Activated CD4-positive, CD25-positive, alpha-beta regulatory T cell treated with anti-CD3 and anti-CD28 coated beads, Interleukin-2, amount 50 U/mL, for 24 hours (primary cell): ENCODE results near the gene FAT1.

ENCODE experiments used
- ATAC-seq, 2 donors: fragments of 150-1000 bp; cut with Tn5 transposase; one replicate each; pipeline ENCODE4 v1.10.0; 2021; ENCODE audit warnings: mild to moderate bottlenecking in 1 of 2, moderate library complexity in 1 of 2

FAT1 gene

GRCh38 chr4:186599483-186599882, 124.2 kb downstream of the FAT1 start:
- no peak for ATAC-seq

- no peak for ATAC-seq
Measured at GRCh38 chr4:186598686-186599085, 125.0 kb downstream of the FAT1 start.

GRCh38 chr4:186596850-186597390, 126.7 kb downstream of the FAT1 start:
- ATAC-seq: no peak

- ATAC-seq: no peak
Measured at GRCh38 chr4:186596346-186596745, 127.3 kb downstream of the FAT1 start.

- no peak for ATAC-seq
Measured at GRCh38 chr4:186593587-186593973, 130.1 kb downstream of the FAT1 start.

- no peak for ATAC-seq
Measured at GRCh38 chr4:186592966-186593586, 130.6 kb downstream of the FAT1 start.

- ATAC-seq: no peak
Measured at GRCh38 chr4:186592445-186592844, 131.2 kb downstream of the FAT1 start.

GRCh38 chr4:186591651-186592050, 132.0 kb downstream of the FAT1 start:
- no peak for ATAC-seq

- ATAC-seq: no peak
Measured at GRCh38 chr4:186588503-186588902, 135.2 kb downstream of the FAT1 start.

- ATAC-seq: no peak
Measured at GRCh38 chr4:186587416-186588018, 136.1 kb downstream of the FAT1 start.

- no peak for ATAC-seq
Measured at GRCh38 chr4:186586205-186586604, 137.5 kb downstream of the FAT1 start.

- no peak for ATAC-seq
Measured at GRCh38 chr4:186584912-186585311, 138.7 kb downstream of the FAT1 start.

- no peak for ATAC-seq
Measured at GRCh38 chr4:186581421-186581820, 142.2 kb downstream of the FAT1 start.

GRCh38 chr4:186580669-186581068, 143.0 kb downstream of the FAT1 start:
- ATAC-seq: no peak

- ATAC-seq: no peak
Measured at GRCh38 chr4:186570193-186570996, 153.3 kb downstream of the FAT1 start.

- no peak for ATAC-seq
Measured at GRCh38 chr4:186569533-186570192, 154.0 kb downstream of the FAT1 start.

- ATAC-seq: no peak
Measured at GRCh38 chr4:186566068-186566467, 157.6 kb downstream of the FAT1 start.

GRCh38 chr4:186563761-186564160, 159.9 kb downstream of the FAT1 start:
- no peak for ATAC-seq

- no peak for ATAC-seq
Measured at GRCh38 chr4:186561748-186562147, 161.9 kb downstream of the FAT1 start.

GRCh38 chr4:186560647-186561046, 163.0 kb downstream of the FAT1 start:
- ATAC-seq: no peak

- no peak for ATAC-seq
Measured at GRCh38 chr4:186557486-186557885, 166.2 kb downstream of the FAT1 start.

- ATAC-seq: no peak
Measured at GRCh38 chr4:186557061-186557460, 166.6 kb downstream of the FAT1 start.
